HepG2 (cell line): ENCODE results near the gene SIT1. TPM values are rescaled to one million over a fixed set of nuclear protein-coding genes. Genes with fewer than 3 reads are reported as not detected.

ENCODE experiments used
- ATAC-seq: fragments of 200-7000 bp; cut with Tn5 transposase; 3 replicates; pipeline ENCODE4 v1.9.1; 2020; ENCODE audit warnings: mild to moderate bottlenecking, moderate library complexity
- BruUV-seq: library from RNA; stranded (reverse); fragments of 400-500 nt; replicated peaks from 2 replicates; lab custom pipeline; 2021; lab: Mats Ljungman, UMichigan
- CTCF ChIA-PET: fragments of 300-600 bp; formaldehyde crosslinking; extraction: SDS; loops from one replicate; lab custom pipeline; 2021; ENCODE audit warnings: low total read pairs, inconsistent platforms, low intra/inter-chr PET ratio; lab: Yijun Ruan, JAX
- POLR2A ChIA-PET: fragments of 350-600 bp; sonication (Branson Sonifier 250); formaldehyde crosslinking; loops from one replicate; lab custom pipeline; 2020; ENCODE audit warnings: antibody characterized with exemption, inconsistent platforms; lab: Yijun Ruan, JAX
- DNase-seq: peaks from one replicate; pipeline ENCODE4 v3.0.0-alpha.2; 2015; ENCODE audit warnings: low spot score
- FAIRE-seq: peaks from 3 replicates; lab custom pipeline; 2011; peaks lifted over from hg19 to GRCh38; lab: Jason Lieb, UNC
- H2AFZ ChIP-seq: one replicate; pipeline ENCODE4 v1.6.1; 2011; ENCODE audit warnings: low read length, inconsistent platforms
- H3K27ac ChIP-seq: fragments of 300-600 bp; 3 replicates; pipeline ENCODE4 v1.8.0; 2011; ENCODE audit warnings: mixed run types, mild to moderate bottlenecking, mixed read lengths, low read length, inconsistent platforms; ENCODE audit not compliant: insufficient read depth; ENCODE audit errors: extremely low read length
- H3K27me3 ChIP-seq, 2 experiments: fragments of 200-600 bp in 1 of 2; 2 replicates in 1 of 2; 3 replicates in 1 of 2; pipeline versions ENCODE4 v1.6.0 to v1.8.0; 2011; ENCODE audit warnings: low read length in 2 of 2, mild to moderate bottlenecking in 2 of 2, moderate library complexity in 2 of 2, inconsistent platforms in 1 of 2; ENCODE audit not compliant: insufficient read depth in 2 of 2, control insufficient read depth in 1 of 2
- H3K36me3 ChIP-seq, 2 experiments: fragments of 200-600 bp in 1 of 2; replicated peaks in 1 of 2; 2 replicates in 1 of 2; 3 replicates in 1 of 2; pipeline versions ENCODE4 v1.5.1 to v1.8.0; 2011; ENCODE audit warnings: low read length in 2 of 2, inconsistent platforms in 1 of 2; ENCODE audit not compliant: insufficient read depth in 2 of 2, control insufficient read depth in 1 of 2
- H3K4me1 ChIP-seq: 2 replicates; pipeline ENCODE4 v1.5.1; 2012; ENCODE audit warnings: low read length, inconsistent platforms; ENCODE audit not compliant: insufficient read depth
- H3K4me2 ChIP-seq: 2 replicates; pipeline ENCODE4 v1.6.0; 2011; ENCODE audit warnings: low read depth, low read length, inconsistent platforms
- H3K4me3 ChIP-seq, 3 experiments: fragments of 200-600 bp in 1 of 3; sonication (generic), shearing (Covaris generic) in 1 of 3; replicated peaks in 1 of 3; 2 replicates each; pipeline ENCODE4 v1.5.1; 2011 to 2016; ENCODE audit warnings: low read length in 3 of 3, inconsistent platforms in 2 of 3, low read depth in 2 of 3, mild to moderate bottlenecking in 2 of 3, control low read depth in 1 of 3, mixed read lengths in 1 of 3; ENCODE audit not compliant: insufficient read depth in 1 of 3
- H3K79me2 ChIP-seq: one replicate; pipeline ENCODE4 v1.6.1; 2011; ENCODE audit warnings: low read length, inconsistent platforms; ENCODE audit not compliant: insufficient read depth
- H3K9ac ChIP-seq: 2 replicates; pipeline ENCODE4 v1.6.0; 2011; ENCODE audit warnings: mild to moderate bottlenecking, low read depth, low read length, inconsistent platforms; ENCODE audit not compliant: insufficient read depth
- H3K9me3 ChIP-seq: 2 replicates; pipeline ENCODE4 v1.5.1; 2012; ENCODE audit warnings: mild to moderate bottlenecking, low read length
- H4K20me1 ChIP-seq: 2 replicates; pipeline ENCODE4 v1.6.0; 2011; ENCODE audit warnings: inconsistent platforms, mild to moderate bottlenecking, low read length, moderate library complexity; ENCODE audit not compliant: insufficient read depth
- EEA1 ChIP-seq: sonication (generic); formaldehyde crosslinking; IDR thresholded peaks from 2 replicates; pipeline ENCODE4 v1.5.1; 2020; ENCODE audit warnings: mild to moderate bottlenecking, missing genetic modification reagents, borderline replicate concordance
- NCOA5 ChIP-seq: sonication (generic); formaldehyde crosslinking; IDR thresholded peaks from 2 replicates; pipeline ENCODE4 v1.4.0; 2020; ENCODE audit warnings: missing genetic modification reagents
- PCBP2 ChIP-seq: fragments of 200-400 bp; formaldehyde crosslinking; optimal IDR thresholded peaks from 2 replicates; pipeline ENCODE3; 2018; ENCODE audit warnings: low read length, low read depth; ENCODE audit not compliant: poor library complexity, severe bottlenecking
- RAD21 ChIP-seq: fragments of 450-650 bp; formaldehyde crosslinking; IDR thresholded peaks from 2 replicates; pipeline ENCODE4 v1.5.0; 2020; ENCODE audit warnings: mild to moderate bottlenecking
- SRF ChIP-seq: IDR thresholded peaks from 2 replicates; pipeline ENCODE4 v1.6.1; 2011; ENCODE audit warnings: mild to moderate bottlenecking, low read depth, low read length, moderate library complexity
- STAG1 ChIP-seq: sonication (generic); formaldehyde crosslinking; IDR thresholded peaks from 2 replicates; pipeline ENCODE4 v1.4.0; 2020; ENCODE audit warnings: missing genetic modification reagents
- ZBTB38 ChIP-seq: sonication (generic); formaldehyde crosslinking; IDR thresholded peaks from 2 replicates; pipeline ENCODE4 v1.5.1; 2020; ENCODE audit warnings: mild to moderate bottlenecking, missing genetic modification reagents
- ZNF263 ChIP-seq: sonication (generic); formaldehyde crosslinking; IDR thresholded peaks from 2 replicates; pipeline ENCODE4 v1.4.0; 2020; ENCODE audit warnings: missing genetic modification reagents
- ZNF430 ChIP-seq: sonication (generic); formaldehyde crosslinking; IDR thresholded peaks from 2 replicates; pipeline ENCODE4 v1.9.0; 2021; ENCODE audit warnings: mild to moderate bottlenecking, missing genetic modification reagents
- ZNF44 ChIP-seq: sonication (generic); formaldehyde crosslinking; IDR thresholded peaks from 2 replicates; pipeline ENCODE4 v1.5.1; 2020; ENCODE audit warnings: mild to moderate bottlenecking, missing genetic modification reagents
- ZNF652 ChIP-seq: IDR thresholded peaks from 2 replicates; pipeline ENCODE4 v1.6.1; 2016; ENCODE audit warnings: low read depth, borderline replicate concordance
- WGBS: methylation state at CpG from one replicate; pipeline ENCODE4 v1.1.6; 2017; ENCODE audit warnings: low lambda C conversion rate; 5-methylcytosine and 5-hydroxymethylcytosine counted together
- in situ Hi-C: cut with HindIII; loops from 2 replicates; pipeline ENCODE4 v1.10.0; 2017; ENCODE audit warnings: low pct_unique_long_range_greater_than_20kb; ENCODE audit not compliant: extremely low pct_ligation_motif_present
- intact Hi-C: fragments of 100-400 bp; cut with micrococcal nuclease; formaldehyde crosslinking; loops from one replicate; pipeline ENCODE4 v1.10.0; 2022; ENCODE audit not compliant: unreplicated experiment
- polyA plus RNA-seq, 8 experiments: library from polyadenylated mRNA; depleted of rRNA in 3 of 8; stranded (reverse) in 7 of 8; unstranded in 1 of 8; fragments of >200 nt; fragmentation: Illumina TruSeq in 4 of 8; extraction: Trizol in 4 of 8; gene quantifications; 2 replicates each; pipeline versions ENCODE4 v1.2.1 to v1.2.3, GENCODE V29; 2011 to 2016; ENCODE audit warnings: low read depth in 4 of 8, missing spikeins in 1 of 8, mixed read lengths in 1 of 8; ENCODE audit not compliant: insufficient read depth in 1 of 8
- total RNA-seq, 5 experiments: library from RNA; depleted of rRNA; stranded (reverse); fragments of >200 nt; fragmentation: Illumina TruSeq; extraction: Trizol; gene quantifications; 2 replicates each; pipeline ENCODE4 v1.2.3, GENCODE V29; 2016; ENCODE audit warnings: low read depth in 1 of 5
- TF ChIP-seq, protein P1 (sequence below): sonication (generic); formaldehyde crosslinking; IDR thresholded peaks from 2 replicates; pipeline ENCODE4 v1.5.0; 2020; ENCODE audit warnings: mild to moderate bottlenecking, missing genetic modification reagents
- TF ChIP-seq, protein P2 (sequence below): sonication (generic); formaldehyde crosslinking; IDR thresholded peaks from 2 replicates; pipeline ENCODE4 v1.5.1; 2020; ENCODE audit warnings: mild to moderate bottlenecking, missing genetic modification reagents, moderate library complexity
- TF ChIP-seq, protein P3 (sequence below): sonication (generic); formaldehyde crosslinking; IDR thresholded peaks from 2 replicates; pipeline ENCODE4 v1.4.0; 2020; ENCODE audit warnings: missing genetic modification reagents, mild to moderate bottlenecking, borderline replicate concordance

SIT1 gene
- total and polyA plus RNA-seq, 2 of the 13 experiments (the other 11 are each of a cell fraction or from before 2014, with no cell fraction given): 0.09 to 6.7 TPM

DNA sequence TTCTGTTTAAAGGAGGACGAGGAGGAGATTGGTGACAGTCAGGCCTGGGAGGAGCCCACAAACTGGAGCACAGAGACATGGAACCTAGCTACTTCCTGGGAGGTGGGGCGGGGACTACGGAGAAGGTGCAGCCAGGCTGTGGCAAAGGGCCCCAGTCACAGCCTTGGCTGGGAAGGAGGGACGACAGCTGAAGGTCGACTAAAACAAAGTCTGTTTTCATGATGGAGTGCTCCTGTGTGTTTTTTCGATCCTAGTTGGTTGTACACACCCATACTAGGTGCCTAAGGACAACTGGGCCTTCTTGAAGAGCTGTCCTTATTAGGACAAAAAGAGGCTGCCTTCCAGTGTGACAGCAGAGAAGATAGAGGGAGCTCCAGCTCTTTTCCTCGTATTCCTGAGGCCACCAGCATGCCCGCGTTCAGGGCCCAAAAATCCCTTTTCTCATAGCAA, 10.3 kb upstream of the SIT1 start:
- Histone ChIP-seq H3K4me3 (no peak overlapping the region), H3K4me2 (no peak overlapping the region), H3K79me2 (peaks cover 16% of the 10 kb centered on the region), H3K36me3 (peaks cover 8 to 10% of the 10 kb centered on the region in 2 experiments; a peak in 3 of 5 replicates), H3K9ac (no peak overlapping the region), H2AFZ (no peak overlapping the region), H3K4me1 (peaks cover 82% of the 10 kb centered on the region), H4K20me1 (no peaks in the 10 kb centered on the region), H3K27ac (peak overlapping the region; percentile 51), H3K9me3 (no peaks in the 10 kb centered on the region), H3K27me3 (no peaks in the 10 kb centered on the region; a peak in 2 of 5 replicates)
- POLR2A ChIA-PET: interaction anchor here (1.0 to 6.3 kb wide), 10 partner anchors 9 to 154 kb away, joined by 3 to 68 read pairs (median 8); partner anchors contain the start of genes CREB3, GBA2, HINT2 and RGP1
- no peak for FAIRE-seq
- in situ Hi-C loops: loop anchor here (5.0 kb wide), 1 partner anchor 36 kb away; no protein-coding TSS in a partner anchor
- peak; percentile 54 for DNase-seq
- 63% methylated on average over 8 of the region's 9 CpGs for WGBS
- BruUV-seq: no TSS peak
- CTCF ChIA-PET: no interaction called here
- no peak for ATAC-seq
- intact Hi-C loops: loop anchor here (2.0 kb wide), 1 partner anchor 36 kb away; no protein-coding TSS in a partner anchor
- TF ChIP-seq ZBTB38 (CRISPR knock-in tag): peak; percentile 78; the same call in 1 of the 2 replicates
- TF ChIP-seq, protein P1, sequence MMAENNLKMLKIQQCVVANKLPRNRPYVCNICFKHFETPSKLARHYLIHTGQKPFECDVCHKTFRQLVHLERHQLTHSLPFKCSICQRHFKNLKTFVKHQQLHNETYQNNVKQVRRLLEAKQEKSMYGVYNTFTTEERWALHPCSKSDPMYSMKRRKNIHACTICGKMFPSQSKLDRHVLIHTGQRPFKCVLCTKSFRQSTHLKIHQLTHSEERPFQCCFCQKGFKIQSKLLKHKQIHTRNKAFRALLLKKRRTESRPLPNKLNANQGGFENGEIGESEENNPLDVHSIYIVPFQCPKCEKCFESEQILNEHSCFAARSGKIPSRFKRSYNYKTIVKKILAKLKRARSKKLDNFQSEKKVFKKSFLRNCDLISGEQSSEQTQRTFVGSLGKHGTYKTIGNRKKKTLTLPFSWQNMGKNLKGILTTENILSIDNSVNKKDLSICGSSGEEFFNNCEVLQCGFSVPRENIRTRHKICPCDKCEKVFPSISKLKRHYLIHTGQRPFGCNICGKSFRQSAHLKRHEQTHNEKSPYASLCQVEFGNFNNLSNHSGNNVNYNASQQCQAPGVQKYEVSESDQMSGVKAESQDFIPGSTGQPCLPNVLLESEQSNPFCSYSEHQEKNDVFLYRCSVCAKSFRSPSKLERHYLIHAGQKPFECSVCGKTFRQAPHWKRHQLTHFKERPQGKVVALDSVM (CRISPR knock-in tag): no peak
- no peak for TF ChIP-seq ZNF652 (CRISPR knock-in tag)
- TF ChIP-seq ZNF430 (CRISPR knock-in tag): no peak
- no peak for TF ChIP-seq EEA1 (CRISPR knock-in tag)
- TF ChIP-seq, protein P2, sequence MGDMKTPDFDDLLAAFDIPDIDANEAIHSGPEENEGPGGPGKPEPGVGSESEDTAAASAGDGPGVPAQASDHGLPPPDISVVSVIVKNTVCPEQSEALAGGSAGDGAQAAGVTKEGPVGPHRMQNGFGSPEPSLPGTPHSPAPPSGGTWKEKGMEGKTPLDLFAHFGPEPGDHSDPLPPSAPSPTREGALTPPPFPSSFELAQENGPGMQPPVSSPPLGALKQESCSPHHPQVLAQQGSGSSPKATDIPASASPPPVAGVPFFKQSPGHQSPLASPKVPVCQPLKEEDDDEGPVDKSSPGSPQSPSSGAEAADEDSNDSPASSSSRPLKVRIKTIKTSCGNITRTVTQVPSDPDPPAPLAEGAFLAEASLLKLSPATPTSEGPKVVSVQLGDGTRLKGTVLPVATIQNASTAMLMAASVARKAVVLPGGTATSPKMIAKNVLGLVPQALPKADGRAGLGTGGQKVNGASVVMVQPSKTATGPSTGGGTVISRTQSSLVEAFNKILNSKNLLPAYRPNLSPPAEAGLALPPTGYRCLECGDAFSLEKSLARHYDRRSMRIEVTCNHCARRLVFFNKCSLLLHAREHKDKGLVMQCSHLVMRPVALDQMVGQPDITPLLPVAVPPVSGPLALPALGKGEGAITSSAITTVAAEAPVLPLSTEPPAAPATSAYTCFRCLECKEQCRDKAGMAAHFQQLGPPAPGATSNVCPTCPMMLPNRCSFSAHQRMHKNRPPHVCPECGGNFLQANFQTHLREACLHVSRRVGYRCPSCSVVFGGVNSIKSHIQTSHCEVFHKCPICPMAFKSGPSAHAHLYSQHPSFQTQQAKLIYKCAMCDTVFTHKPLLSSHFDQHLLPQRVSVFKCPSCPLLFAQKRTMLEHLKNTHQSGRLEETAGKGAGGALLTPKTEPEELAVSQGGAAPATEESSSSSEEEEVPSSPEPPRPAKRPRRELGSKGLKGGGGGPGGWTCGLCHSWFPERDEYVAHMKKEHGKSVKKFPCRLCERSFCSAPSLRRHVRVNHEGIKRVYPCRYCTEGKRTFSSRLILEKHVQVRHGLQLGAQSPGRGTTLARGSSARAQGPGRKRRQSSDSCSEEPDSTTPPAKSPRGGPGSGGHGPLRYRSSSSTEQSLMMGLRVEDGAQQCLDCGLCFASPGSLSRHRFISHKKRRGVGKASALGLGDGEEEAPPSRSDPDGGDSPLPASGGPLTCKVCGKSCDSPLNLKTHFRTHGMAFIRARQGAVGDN (CRISPR knock-in tag): peak; percentile 41
- TF ChIP-seq ZNF263 (CRISPR knock-in tag): peak; percentile 82
- peak; percentile 33; the same call in 1 of the 2 replicates for TF ChIP-seq RAD21 (CRISPR knock-in tag)
- TF ChIP-seq NCOA5: no peak
- peak; percentile 57 for TF ChIP-seq STAG1 (CRISPR knock-in tag)
- no peak for TF ChIP-seq PCBP2
- TF ChIP-seq ZNF44 (CRISPR knock-in tag): no peak
- TF ChIP-seq, protein P3, sequence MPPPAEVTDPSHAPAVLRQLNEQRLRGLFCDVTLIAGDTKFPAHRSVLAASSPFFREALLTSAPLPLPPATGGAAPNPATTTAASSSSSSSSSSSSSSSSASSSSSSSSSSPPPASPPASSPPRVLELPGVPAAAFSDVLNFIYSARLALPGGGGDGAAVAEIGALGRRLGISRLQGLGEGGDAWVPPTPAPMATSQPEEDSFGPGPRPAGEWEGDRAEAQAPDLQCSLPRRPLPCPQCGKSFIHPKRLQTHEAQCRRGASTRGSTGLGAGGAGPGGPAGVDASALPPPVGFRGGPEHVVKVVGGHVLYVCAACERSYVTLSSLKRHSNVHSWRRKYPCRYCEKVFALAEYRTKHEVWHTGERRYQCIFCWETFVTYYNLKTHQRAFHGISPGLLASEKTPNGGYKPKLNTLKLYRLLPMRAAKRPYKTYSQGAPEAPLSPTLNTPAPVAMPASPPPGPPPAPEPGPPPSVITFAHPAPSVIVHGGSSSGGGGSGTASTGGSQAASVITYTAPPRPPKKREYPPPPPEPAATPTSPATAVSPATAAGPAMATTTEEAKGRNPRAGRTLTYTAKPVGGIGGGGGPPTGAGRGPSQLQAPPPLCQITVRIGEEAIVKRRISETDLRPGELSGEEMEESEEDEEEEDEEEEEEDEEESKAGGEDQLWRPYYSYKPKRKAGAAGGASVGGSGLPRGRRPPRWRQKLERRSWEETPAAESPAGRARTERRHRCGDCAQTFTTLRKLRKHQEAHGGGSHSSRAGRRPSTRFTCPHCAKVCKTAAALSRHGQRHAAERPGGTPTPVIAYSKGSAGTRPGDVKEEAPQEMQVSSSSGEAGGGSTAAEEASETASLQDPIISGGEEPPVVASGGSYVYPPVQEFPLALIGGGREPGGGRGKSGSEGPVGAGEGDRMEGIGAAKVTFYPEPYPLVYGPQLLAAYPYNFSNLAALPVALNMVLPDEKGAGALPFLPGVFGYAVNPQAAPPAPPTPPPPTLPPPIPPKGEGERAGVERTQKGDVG (CRISPR knock-in tag): no peak
- TF ChIP-seq SRF: peak; percentile 68; the same call in 1 of the 2 replicates
